NCI-H446 treated with DMSO at 0.1 percent for 48 hours (cell line): Measurements from ENCODE around the gene WDR64.
"Not testable (repeated sequence)": the region's sequence is repeated elsewhere in the genome, so short reads cannot be mapped to it uniquely, and the experiment has no call there.

Experiments used
- DNase-seq: peaks from one replicate; lab custom pipeline; 2025; lab: John Stamatoyannopoulos, UW

The WDR64 gene

DNA sequence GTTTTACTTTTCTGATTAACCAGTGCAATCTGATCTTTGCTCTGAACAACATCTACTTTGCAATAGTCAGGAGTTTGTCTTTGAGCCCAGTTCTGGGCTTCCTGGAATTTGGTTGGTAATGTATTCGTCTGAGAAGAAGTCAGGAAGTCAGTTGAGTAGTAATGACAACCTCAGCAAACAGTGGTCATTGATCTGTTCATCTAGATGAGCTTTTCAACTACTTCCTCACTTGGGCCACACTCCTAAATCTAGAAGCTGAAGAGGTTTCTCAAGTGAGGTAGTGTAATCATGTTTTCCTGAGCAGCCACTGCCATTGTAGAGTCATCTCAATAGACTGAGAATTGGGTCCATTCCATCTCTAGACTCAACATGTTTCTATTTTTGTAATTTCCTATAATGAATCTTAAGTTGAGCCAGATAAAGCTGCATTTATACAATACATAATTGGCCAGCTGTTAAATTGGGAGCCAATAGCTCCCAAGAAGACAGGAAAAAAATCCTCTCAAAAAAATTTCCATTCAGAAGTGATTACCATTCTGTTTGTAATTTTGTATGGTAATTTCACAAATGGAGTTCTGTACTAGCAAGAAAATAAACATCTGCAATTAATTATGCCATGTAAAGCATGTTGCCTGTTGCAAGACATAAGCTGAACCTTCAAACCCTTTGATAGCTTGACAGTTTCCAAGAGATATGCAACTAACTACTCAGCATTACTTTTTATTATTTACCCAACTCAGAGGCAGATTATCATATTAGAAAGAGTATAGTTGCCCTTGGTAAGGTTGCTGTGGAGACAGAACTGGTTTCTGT is 49.6 kb downstream of the WDR64 start:
- no peak for DNase-seq

- no peak for DNase-seq
These were observed 50.6 kb downstream of the WDR64 start for GRCh38 chr1:241702442-241703373.

GRCh38 chr1:241703739-241704138 is 51.7 kb downstream of the WDR64 start:
- DNase-seq = not testable (repeated sequence)

GRCh38 chr1:241706257-241706656 is 54.2 kb downstream of the WDR64 start:
- no peak for DNase-seq

DNA sequence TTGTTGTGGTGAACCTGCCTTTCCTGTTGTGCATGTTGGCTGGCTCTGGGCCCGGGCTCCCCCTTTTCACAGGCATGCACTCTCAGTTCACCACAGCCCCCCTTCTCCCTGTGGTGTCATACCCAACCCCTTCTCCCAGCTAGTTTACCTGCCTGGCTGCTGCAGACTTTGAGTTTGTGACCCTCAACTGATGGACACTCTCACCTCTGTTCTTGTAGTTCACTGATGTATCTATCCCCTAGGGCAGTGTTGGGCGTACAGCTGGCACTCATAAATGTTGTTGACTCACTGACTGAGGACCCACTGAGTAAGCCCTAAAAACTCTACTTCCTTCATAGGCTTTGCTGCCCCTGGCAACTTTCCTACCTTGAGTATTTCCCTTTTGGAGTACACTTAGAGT is 54.9 kb downstream of the WDR64 start:
- DNase-seq = no peak

DNA sequence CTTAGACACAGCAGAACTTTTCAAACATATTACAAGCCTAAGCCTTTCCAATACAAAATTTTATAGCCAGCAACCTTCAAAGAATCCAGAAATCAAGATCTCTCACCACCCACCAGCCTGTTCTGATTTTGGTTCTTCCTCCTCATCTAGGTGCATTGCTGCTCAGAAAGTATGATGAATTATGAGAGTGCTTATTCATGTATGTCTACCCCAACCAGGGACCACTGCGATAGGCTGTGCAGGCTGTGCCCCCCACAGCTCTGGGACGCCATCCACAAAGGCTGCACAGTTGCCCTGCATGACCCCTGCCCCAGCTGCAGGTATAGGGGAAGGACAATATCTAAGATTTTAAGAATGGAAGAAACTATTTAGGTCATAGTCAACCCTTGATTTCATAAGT is 55.4 kb downstream of the WDR64 start:
- no peak for DNase-seq

GRCh38 chr1:241711326-241711725 is 59.2 kb downstream of the WDR64 start:
- no peak for DNase-seq

DNA sequence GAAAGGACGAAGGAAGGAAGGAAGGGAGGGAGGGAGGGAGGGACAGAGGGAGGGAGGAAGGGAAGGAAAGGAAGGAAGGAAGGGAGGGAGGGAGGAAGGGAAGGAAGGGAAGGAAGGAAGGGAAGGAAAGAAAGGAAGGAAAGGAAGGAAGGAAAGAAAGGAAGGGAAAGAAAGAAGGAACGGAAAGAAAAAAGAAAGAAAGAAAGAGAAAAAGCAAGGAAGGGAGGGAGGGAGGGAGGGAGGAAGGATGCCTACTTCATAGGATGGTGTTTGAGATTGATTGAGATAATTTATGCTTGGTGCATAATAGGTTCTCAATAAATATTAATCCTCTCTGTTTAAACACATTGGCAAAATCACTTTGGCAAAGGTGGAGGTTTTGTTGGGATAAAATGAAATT is 61.2 kb downstream of the WDR64 start:
- no peak for DNase-seq

DNA sequence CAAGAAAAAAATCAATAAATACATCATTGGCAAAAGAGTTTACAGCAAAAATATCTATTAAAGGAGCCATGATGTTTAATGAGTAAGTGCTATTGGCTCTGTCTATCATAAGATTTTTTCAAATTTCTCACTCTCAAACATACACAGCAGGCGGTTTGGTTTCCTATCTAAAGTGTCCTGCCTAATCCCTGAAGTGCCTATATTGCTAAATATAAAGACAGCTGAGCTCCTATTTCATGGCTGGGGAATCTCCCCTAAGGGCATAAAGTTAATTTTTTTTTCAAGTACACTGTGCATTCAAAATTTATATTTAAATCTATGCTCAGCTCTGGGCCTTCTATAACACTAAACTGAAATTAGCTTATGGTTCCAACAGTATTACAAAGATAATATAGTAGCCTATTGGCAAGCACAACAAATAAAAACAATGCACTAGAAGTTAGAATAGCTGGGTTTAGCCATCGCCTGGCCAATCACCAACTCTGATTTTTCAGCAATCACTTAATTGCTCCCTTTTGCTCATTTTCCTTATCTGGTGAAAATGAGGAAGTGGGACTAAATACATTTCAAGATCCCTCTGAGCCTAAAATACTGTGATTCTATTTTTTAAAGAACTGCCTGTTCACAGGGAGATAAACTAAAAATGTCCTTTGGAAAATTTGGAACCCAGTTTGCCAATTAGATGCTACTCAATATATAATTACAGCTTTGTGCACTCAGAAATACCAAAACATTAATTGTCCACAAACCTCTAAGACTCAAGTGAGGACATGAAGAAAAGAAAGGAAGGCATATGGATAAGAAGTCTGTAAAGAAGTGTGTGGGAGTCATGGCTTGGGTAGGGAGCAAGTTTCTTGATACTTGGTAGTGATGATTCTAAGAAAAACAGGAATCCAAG is 62.5 kb downstream of the WDR64 start:
- DNase-seq = no peak

- DNase-seq = no peak
These were observed 63.4 kb downstream of the WDR64 start for GRCh38 chr1:241715435-241715834.

- no peak for DNase-seq
These were observed 63.9 kb downstream of the WDR64 start for GRCh38 chr1:241715956-241716355.

- no peak for DNase-seq
These were observed 65.0 kb downstream of the WDR64 start for GRCh38 chr1:241716915-241717656.

DNA sequence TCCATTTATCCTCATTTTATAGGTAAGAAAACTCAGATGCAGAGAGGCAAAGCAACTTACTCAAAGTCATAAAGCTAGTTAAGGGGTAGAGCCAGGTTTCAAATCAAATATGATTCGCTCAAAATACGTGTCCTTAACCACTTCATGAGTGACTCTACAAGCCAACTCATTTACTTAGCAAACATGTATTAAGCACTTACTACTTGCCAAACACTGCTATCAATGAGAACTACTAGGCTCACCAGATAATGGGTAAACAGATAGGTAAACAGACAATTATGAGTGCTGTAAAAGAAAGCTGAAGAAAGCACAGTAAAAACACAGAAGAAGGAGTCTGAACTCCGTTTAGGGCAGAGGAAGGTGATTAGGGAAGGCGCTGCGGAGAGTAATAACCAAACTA is 65.9 kb downstream of the WDR64 start:
- no peak for DNase-seq

- no peak for DNase-seq
These were observed 68.9 kb downstream of the WDR64 start for GRCh38 chr1:241721011-241721410.

- DNase-seq = no peak
These were observed 70.9 kb downstream of the WDR64 start for GRCh38 chr1:241722947-241723346.

- DNase-seq = no peak
These were observed 72.8 kb downstream of the WDR64 start for GRCh38 chr1:241724741-241725356.

DNA sequence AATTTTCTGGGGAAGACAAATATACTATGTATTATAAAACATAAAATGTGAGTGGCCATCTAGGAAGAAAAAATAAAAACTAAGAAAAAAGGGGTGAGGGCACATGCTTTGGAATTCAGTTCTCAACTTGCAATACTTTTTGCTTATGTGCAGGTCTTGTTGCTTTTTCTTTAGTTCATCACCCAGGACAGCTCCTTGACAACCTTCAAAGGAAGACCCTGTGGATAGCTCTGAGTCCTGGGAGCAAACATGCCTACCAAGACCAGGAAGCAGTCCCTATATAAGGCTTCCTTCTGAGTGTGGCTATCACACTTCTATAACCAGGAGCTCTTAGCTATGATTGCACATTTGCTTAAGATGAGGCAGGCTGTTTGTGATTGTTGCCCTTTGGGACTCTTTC is 78.0 kb downstream of the WDR64 start:
- no peak for DNase-seq

DNA sequence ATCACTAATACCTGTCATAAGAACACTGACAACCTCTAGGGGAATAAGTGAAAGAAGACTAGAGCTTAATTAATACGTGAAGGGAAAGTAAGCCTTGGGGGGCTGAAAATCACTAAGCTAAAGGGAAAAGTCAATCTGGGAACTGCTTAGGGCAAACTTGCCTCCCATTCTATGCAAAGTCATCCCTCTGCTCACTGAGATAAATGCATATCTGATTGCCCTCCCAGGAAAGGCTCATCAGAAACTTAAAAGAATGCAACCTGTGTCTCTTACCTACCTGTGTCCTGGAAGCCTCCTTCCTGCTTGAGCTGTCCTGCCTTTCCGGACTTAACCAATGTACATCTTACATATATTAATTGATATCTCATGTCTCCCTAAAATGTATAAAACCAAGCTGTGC is 81.8 kb downstream of the WDR64 start:
- no peak for DNase-seq

GRCh38 chr1:241734533-241734932 is 82.5 kb downstream of the WDR64 start:
- no peak for DNase-seq

GRCh38 chr1:241735493-241735926 is 83.4 kb downstream of the WDR64 start:
- DNase-seq = not testable (repeated sequence)

- DNase-seq = no peak
These were observed 84.3 kb downstream of the WDR64 start for GRCh38 chr1:241736387-241736786.
